ENCODE measurements around the gene TPPP. TPM values are rescaled to one million over a fixed set of nuclear protein-coding genes. Genes with fewer than 3 reads are reported as not detected.
"Not testable (repeated sequence)": the region's sequence is repeated elsewhere in the genome, so short reads cannot be mapped to it uniquely, and the experiment has no call there.

TPPP gene
- total RNA-seq, 3 donors from 2014 or later (not counting 1 experiment from before 2014, with no cell fraction given), result 0.24 to 1.3 (median 1.2) TPM

- Mint-ChIP-seq H3K36me3 (no peaks in the 10 kb centered on the region), H3K4me3 (no peak overlapping the region), H3K27ac (no peak overlapping the region), H3K4me1 (no peaks in the 10 kb centered on the region), H3K9me3 (no peaks in the 10 kb centered on the region), H3K27me3 (ENCODE audit: low read depth in 2 of 2) (no peaks in the 10 kb centered on the region)
- no peak for TF ChIP-seq CTCF (IDR thresholded peaks at IDR 0.05)
- Histone ChIP-seq H3K4me1 (ENCODE audit: control insufficient read depth, insufficient read depth, low read length) (no peaks in the 10 kb centered on the region), H3K9me3 (ENCODE audit: control insufficient read depth, insufficient read depth, low read length) (no peaks in the 10 kb centered on the region), H3K36me3 (ENCODE audit: control insufficient read depth, insufficient read depth, low read length) (peaks cover 22% of the 10 kb centered on the region), H3K27me3 (ENCODE audit: control insufficient read depth, insufficient read depth, low read length) (no peaks in the 10 kb centered on the region), H3K4me3 (ENCODE audit: low read length) (no peak overlapping the region), H3K27ac (ENCODE audit: low read length) (no peak overlapping the region)
- DNase-seq, result no peak
- ATAC-seq, result no peak
- 94% methylated on average over 18 of the region's 18 CpGs for WGBS (ENCODE audit: insufficient coverage)
- intact Hi-C loops (cut with micrococcal nuclease), result no loop called here
Observed at GRCh38 chr5:635306-636055, 57.7 kb downstream of the TPPP start.

GRCh38 chr5:634191-634590 lies 59.0 kb downstream of the TPPP start:
- no peak for TF ChIP-seq CTCF (IDR thresholded peaks at IDR 0.05)
- no peak for ATAC-seq
- Mint-ChIP-seq H3K36me3 (no peaks in the 10 kb centered on the region), H3K4me3 (no peak overlapping the region), H3K27me3 (ENCODE audit: low read depth in 2 of 2) (no peaks in the 10 kb centered on the region), H3K9me3 (no peaks in the 10 kb centered on the region), H3K27ac (no peak overlapping the region), H3K4me1 (no peaks in the 10 kb centered on the region)
- 96% methylated on average over 12 of the region's 12 CpGs for WGBS (ENCODE audit: insufficient coverage)
- Histone ChIP-seq H3K36me3 (ENCODE audit: control insufficient read depth, insufficient read depth, low read length) (peaks cover 17% of the 10 kb centered on the region), H3K4me1 (ENCODE audit: control insufficient read depth, insufficient read depth, low read length) (no peaks in the 10 kb centered on the region), H3K27ac (ENCODE audit: low read length) (no peak overlapping the region), H3K9me3 (ENCODE audit: control insufficient read depth, insufficient read depth, low read length) (no peaks in the 10 kb centered on the region), H3K4me3 (ENCODE audit: low read length) (no peak overlapping the region), H3K27me3 (ENCODE audit: control insufficient read depth, insufficient read depth, low read length) (no peaks in the 10 kb centered on the region)
- DNase-seq, result peak in 1 of 2 donors; percentile 11
- intact Hi-C loops (cut with micrococcal nuclease), result no loop called here

GRCh38 chr5:633501-633955 lies 59.6 kb downstream of the TPPP start:
- Mint-ChIP-seq H3K27me3 (ENCODE audit: low read depth in 2 of 2) (no peaks in the 10 kb centered on the region), H3K27ac (no peak overlapping the region), H3K4me1 (no peaks in the 10 kb centered on the region), H3K9me3 (no peaks in the 10 kb centered on the region), H3K4me3 (no peak overlapping the region), H3K36me3 (no peaks in the 10 kb centered on the region)
- DNase-seq (peak in 1 of 2 donors; percentile 6), ATAC-seq (no peak)
- H3K27me3 ChIP-seq (ENCODE audit: control insufficient read depth, insufficient read depth, low read length), result no peaks in the 10 kb centered on the region
- WGBS (ENCODE audit: insufficient coverage), result 95% methylated on average over 20 of the region's 20 CpGs
- no peaks in the 10 kb centered on the region for H3K4me1 ChIP-seq (ENCODE audit: control insufficient read depth, insufficient read depth, low read length)
- H3K9me3 ChIP-seq (ENCODE audit: control insufficient read depth, insufficient read depth, low read length), result no peaks in the 10 kb centered on the region
- no peak overlapping the region for H3K4me3 ChIP-seq (ENCODE audit: low read length)
- no peak for TF ChIP-seq CTCF (IDR thresholded peaks at IDR 0.05)
- intact Hi-C loops (cut with micrococcal nuclease), result no loop called here
- no peak overlapping the region for H3K27ac ChIP-seq (ENCODE audit: low read length)
- H3K36me3 ChIP-seq (ENCODE audit: control insufficient read depth, insufficient read depth, low read length), result peaks cover 13% of the 10 kb centered on the region

GRCh38 chr5:628351-629205 lies 64.6 kb downstream of the TPPP start:
- H3K27ac ChIP-seq (ENCODE audit: low read length); H3K9me3 Mint-ChIP-seq; H3K36me3 Mint-ChIP-seq; H3K27me3 Mint-ChIP-seq (ENCODE audit: low read depth in 2 of 2); H3K9me3 ChIP-seq (ENCODE audit: control insufficient read depth, insufficient read depth, low read length); H3K36me3 ChIP-seq (ENCODE audit: control insufficient read depth, insufficient read depth, low read length); H3K4me3 Mint-ChIP-seq; H3K27me3 ChIP-seq (ENCODE audit: control insufficient read depth, insufficient read depth, low read length); intact Hi-C loops (cut with micrococcal nuclease); DNase-seq; ATAC-seq; H3K4me1 ChIP-seq (ENCODE audit: control insufficient read depth, insufficient read depth, low read length); H3K4me1 Mint-ChIP-seq; H3K4me3 ChIP-seq (ENCODE audit: low read length); H3K27ac Mint-ChIP-seq: not testable (repeated sequence)
- 87% methylated on average over 21 of the region's 21 CpGs for WGBS (ENCODE audit: insufficient coverage)
